ENCODE results near the gene MOCS3.
A peak's percentile ranks its signal among the peaks of the same experiment; 100 is the strongest.

Gene MOCS3

GRCh38 chr20:50958615-50959542 lies at the start of gene MOCS3:
Gene MOCS3, plus strand, starts transcription at chr20:50958818. Its CDS starts 25 bp downstream, at chr20:50958843.
- DNase-seq (ENCODE audit: low spot score) = peak; percentile 84

- DNase-seq (ENCODE audit: low spot score) = no peak
Measured at GRCh38 chr20:50909413-50909812, 49.2 kb upstream of the MOCS3 start.

- DNase-seq (ENCODE audit: low spot score) = no peak
Measured at GRCh38 chr20:50911030-50911429, 47.6 kb upstream of the MOCS3 start.

GRCh38 chr20:50911716-50912115 lies 46.9 kb upstream of the MOCS3 start:
- no peak for DNase-seq (ENCODE audit: low spot score)

GRCh38 chr20:50913690-50914375 lies 44.8 kb upstream of the MOCS3 start:
- DNase-seq (ENCODE audit: low spot score) = no peak

- no peak for DNase-seq (ENCODE audit: low spot score)
Measured at GRCh38 chr20:50915424-50915823, 43.2 kb upstream of the MOCS3 start.

- DNase-seq (ENCODE audit: low spot score) = no peak
Measured at GRCh38 chr20:50916257-50916656, 42.4 kb upstream of the MOCS3 start.

GRCh38 chr20:50916934-50917333 lies 41.7 kb upstream of the MOCS3 start:
- no peak for DNase-seq (ENCODE audit: low spot score)

GRCh38 chr20:50918403-50918802 lies 40.2 kb upstream of the MOCS3 start:
- DNase-seq (ENCODE audit: low spot score) = no peak

GRCh38 chr20:50919567-50919966 lies 39.1 kb upstream of the MOCS3 start:
- no peak for DNase-seq (ENCODE audit: low spot score)

GRCh38 chr20:50920997-50921396 lies 37.6 kb upstream of the MOCS3 start:
- DNase-seq (ENCODE audit: low spot score) = no peak

GRCh38 chr20:50921803-50922501 lies 36.7 kb upstream of the MOCS3 start:
- no peak for DNase-seq (ENCODE audit: low spot score)

- no peak for DNase-seq (ENCODE audit: low spot score)
Measured at GRCh38 chr20:50924261-50924920, 34.2 kb upstream of the MOCS3 start.

- DNase-seq (ENCODE audit: low spot score) = no peak
Measured at GRCh38 chr20:50926530-50926929, 32.1 kb upstream of the MOCS3 start.

GRCh38 chr20:50928469-50928868 lies 30.1 kb upstream of the MOCS3 start:
- DNase-seq (ENCODE audit: low spot score) = no peak

- peak; percentile 93 for DNase-seq (ENCODE audit: low spot score)
Measured at GRCh38 chr20:50929299-50930138, 29.1 kb upstream of the MOCS3 start.

GRCh38 chr20:50930139-50930975 lies 28.3 kb upstream of the MOCS3 start:
- DNase-seq (ENCODE audit: low spot score) = no peak

- DNase-seq (ENCODE audit: low spot score) = no peak
Measured at GRCh38 chr20:50930976-50931305, 27.7 kb upstream of the MOCS3 start.

- DNase-seq (ENCODE audit: low spot score) = peak; percentile 84
Measured at GRCh38 chr20:50931306-50932015, 27.2 kb upstream of the MOCS3 start, which contains the start of gene ADNP. Gene ADNP, minus strand, starts transcription at chr20:50931437. Its CDS starts 27,441 bp downstream, at chr20:50903996.
